Adrenal gland (tissue), 12 donors: ENCODE results near the gene TOR4A. TPM values are rescaled to one million over a fixed set of nuclear protein-coding genes. Genes with fewer than 3 reads are reported as not detected.
A peak's percentile ranks its signal among the peaks of the same experiment; 100 is the strongest.

Source experiments
- DNase-seq, 7 donors: peaks; one replicate each; pipeline ENCODE4 v3.0.0-alpha.2; 2019 to 2020
- H3K27ac ChIP-seq, 5 donors: fragments of 200-600 bp; sonication (generic) in 4 of 5; 1 replicate in 3 of 5; 2 replicates in 2 of 5; pipeline versions ENCODE4 v1.5.1 to v1.8.0; 2016 to 2020; ENCODE audit warnings: mild to moderate bottlenecking in 1 of 5
- H3K27me3 ChIP-seq: fragments of 200-600 bp; 2 replicates; pipeline ENCODE4 v1.8.0; 2021
- H3K36me3 ChIP-seq, 2 donors: fragments of 200-600 bp; replicated peaks in 1 of 2; 1 replicate in 1 of 2; 2 replicates in 1 of 2; pipeline versions ENCODE4 v1.5.1 to v1.8.0; 2018 to 2022
- H3K4me1 ChIP-seq, 2 donors: fragments of 200-600 bp; replicated peaks in 1 of 2; 1 replicate in 1 of 2; 2 replicates in 1 of 2; pipeline versions ENCODE4 v1.5.1 to v1.8.0; 2018 to 2021
- H3K4me3 ChIP-seq, 4 donors: fragments of 200-600 bp; sonication (generic) in 3 of 4; one replicate each; pipeline ENCODE4 v1.5.1; 2016 to 2018
- H3K9me3 ChIP-seq, 3 donors: fragments of 200-600 bp; sonication (generic) in 1 of 3; replicated peaks in 1 of 3; 1 replicate in 2 of 3; 2 replicates in 1 of 3; pipeline versions ENCODE4 v1.5.1 to v1.8.0; 2016 to 2021
- POLR2A ChIP-seq, 2 donors: fragments of 450-650 bp; IDR thresholded peaks; one replicate each; pipeline ENCODE4 v1.6.1; 2017; ENCODE audit warnings: antibody characterized with exemption in 2 of 2, mild to moderate bottlenecking in 2 of 2, moderate library complexity in 1 of 2
- WGBS, 4 donors: extraction: QIAGEN DNeasy Blood & Tissue Kit in 2 of 4; methylation state at CpG; one replicate each; pipeline versions ENCODE4 v1.1.5 to v1.1.7; 2013 to 2017; 5-methylcytosine and 5-hydroxymethylcytosine counted together
- intact Hi-C, 2 donors: fragments of 100-400 bp; cut with DNase I; formaldehyde crosslinking; loops; one replicate each; pipeline versions ENCODE4 v1.14.1 to v1.15.0; 2022 to 2023
- polyA plus RNA-seq, 3 donors: library from polyadenylated mRNA; stranded (reverse); fragments of 200-250 nt in 2 of 3; fragments of 350-450 nt in 1 of 3; fragmentation: Illumina TruSeq in 1 of 3; extraction: RNeasy Lipid Tissue Mini Kit (QIAGEN cat#74804) in 1 of 3; gene quantifications; one replicate each; pipeline ENCODE4 v1.2.3, GENCODE V29; 2013 to 2014
- total RNA-seq, 9 donors: library from RNA; depleted of rRNA in 4 of 9; stranded (reverse); fragments of >200 nt in 4 of 9; fragments of 120-200 nt in 1 of 9; fragmentation: NEBNext Ultra II Directional in 1 of 9; extraction: Animal tissue kit (Norgen Biotek cat#: 25700) in 1 of 9; gene quantifications; one replicate each; pipeline versions ENCODE4 v1.1.0 to v1.2.4, GENCODE V29; 2013 to 2023
- TF ChIP-seq, protein P1 (sequence below), 6 experiments: fragments of 450-650 bp in 4 of 6; fragments of 200-600 bp in 2 of 6; sonication (generic) in 1 of 6; IDR thresholded peaks; 1 replicate in 5 of 6; 2 replicates in 1 of 6; pipeline versions ENCODE4 v1.5.1 to v1.8.0; 2016 to 2021; ENCODE audit warnings: antibody characterized with exemption in 6 of 6, mild to moderate bottlenecking in 2 of 6, moderate library complexity in 1 of 6
- donor health status: healthy with polysubstance abuse.
- donor health status: Bipolar disorder and iron deficiency.
- donor health status: DM: yes; HTN: yes; CAD: no.
- donor health status: DM: no; HTN: no; CAD: no.
- donor health status: DM: no; HTN: no; CAD: no.
- donor health status: DM: yes; HTN: yes; CAD: no.

TOR4A gene
- total and polyA plus RNA-seq, 12 donors: 0.49 to 21.5 (median 7.4) TPM

DNA sequence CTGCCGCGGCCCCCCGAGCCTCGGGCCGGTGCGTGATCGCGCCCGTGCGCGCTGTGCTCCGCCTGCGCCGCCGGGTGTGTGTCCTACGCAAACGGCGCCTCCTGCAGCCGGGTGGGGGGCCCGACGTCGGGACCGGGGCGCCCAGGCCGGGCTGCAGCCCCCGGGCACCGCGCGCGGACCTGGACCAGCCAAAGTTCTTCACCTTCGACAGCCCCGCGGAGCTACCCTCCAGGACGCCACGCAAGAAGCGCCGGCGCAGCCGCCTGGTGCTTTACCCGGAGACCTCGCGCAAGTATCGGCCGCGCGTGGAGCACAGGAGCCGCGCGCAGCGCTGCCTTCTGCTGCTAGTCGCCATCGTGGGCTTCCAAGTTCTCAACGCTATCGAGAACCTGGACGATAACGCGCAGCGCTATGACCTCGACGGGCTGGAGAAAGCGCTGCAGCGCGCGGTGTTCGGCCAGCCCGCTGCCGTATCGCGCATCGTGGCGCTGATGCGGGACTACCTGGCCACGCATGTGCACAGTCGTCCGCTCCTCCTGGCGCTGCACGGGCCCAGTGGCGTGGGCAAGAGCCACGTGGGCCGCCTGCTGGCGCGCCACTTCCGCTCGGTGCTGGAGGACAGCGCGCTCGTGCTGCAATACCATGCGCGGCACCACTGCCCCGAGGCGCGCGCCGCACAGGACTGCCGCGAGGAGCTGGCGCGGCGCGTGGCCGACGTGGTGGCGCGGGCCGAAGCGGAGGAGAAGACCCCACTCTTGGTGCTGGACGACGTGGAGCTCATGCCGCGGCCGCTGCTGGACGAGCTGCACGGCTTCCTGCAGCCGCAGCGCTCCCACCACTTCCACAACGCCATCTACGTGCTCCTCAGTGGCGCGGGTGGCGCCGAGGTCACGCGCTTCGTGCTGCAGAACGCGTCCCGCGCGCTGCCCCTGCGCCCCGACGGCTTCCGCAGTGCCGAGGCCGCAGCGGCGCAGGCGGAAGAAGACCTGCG lies 1.5 kb downstream of the TOR4A start:
- peaks cover 0 to 7% of the 10 kb centered on the region in 2 donors for H3K4me1 ChIP-seq
- no peaks in the 10 kb centered on the region for H3K36me3 ChIP-seq
- intact Hi-C loops: no loop called here
- peak overlapping the region in 1 of 4 donors; percentile 72 for H3K4me3 ChIP-seq
- H3K9me3 ChIP-seq: no peaks in the 10 kb centered on the region
- TF ChIP-seq POLR2A (IDR thresholded peaks at IDR 0.05): no peak
- TF ChIP-seq, protein P1, sequence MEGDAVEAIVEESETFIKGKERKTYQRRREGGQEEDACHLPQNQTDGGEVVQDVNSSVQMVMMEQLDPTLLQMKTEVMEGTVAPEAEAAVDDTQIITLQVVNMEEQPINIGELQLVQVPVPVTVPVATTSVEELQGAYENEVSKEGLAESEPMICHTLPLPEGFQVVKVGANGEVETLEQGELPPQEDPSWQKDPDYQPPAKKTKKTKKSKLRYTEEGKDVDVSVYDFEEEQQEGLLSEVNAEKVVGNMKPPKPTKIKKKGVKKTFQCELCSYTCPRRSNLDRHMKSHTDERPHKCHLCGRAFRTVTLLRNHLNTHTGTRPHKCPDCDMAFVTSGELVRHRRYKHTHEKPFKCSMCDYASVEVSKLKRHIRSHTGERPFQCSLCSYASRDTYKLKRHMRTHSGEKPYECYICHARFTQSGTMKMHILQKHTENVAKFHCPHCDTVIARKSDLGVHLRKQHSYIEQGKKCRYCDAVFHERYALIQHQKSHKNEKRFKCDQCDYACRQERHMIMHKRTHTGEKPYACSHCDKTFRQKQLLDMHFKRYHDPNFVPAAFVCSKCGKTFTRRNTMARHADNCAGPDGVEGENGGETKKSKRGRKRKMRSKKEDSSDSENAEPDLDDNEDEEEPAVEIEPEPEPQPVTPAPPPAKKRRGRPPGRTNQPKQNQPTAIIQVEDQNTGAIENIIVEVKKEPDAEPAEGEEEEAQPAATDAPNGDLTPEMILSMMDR (IDR thresholded peaks at IDR 0.05): no peak
- H3K27ac ChIP-seq: no peak overlapping the region
- H3K27me3 ChIP-seq: peaks cover 9% of the 10 kb centered on the region
- DNase-seq: no peak
- 67 to 96% (median 74%) methylated on average over 73 to 139 of the region's 139 CpGs for WGBS, 4 donors

DNA sequence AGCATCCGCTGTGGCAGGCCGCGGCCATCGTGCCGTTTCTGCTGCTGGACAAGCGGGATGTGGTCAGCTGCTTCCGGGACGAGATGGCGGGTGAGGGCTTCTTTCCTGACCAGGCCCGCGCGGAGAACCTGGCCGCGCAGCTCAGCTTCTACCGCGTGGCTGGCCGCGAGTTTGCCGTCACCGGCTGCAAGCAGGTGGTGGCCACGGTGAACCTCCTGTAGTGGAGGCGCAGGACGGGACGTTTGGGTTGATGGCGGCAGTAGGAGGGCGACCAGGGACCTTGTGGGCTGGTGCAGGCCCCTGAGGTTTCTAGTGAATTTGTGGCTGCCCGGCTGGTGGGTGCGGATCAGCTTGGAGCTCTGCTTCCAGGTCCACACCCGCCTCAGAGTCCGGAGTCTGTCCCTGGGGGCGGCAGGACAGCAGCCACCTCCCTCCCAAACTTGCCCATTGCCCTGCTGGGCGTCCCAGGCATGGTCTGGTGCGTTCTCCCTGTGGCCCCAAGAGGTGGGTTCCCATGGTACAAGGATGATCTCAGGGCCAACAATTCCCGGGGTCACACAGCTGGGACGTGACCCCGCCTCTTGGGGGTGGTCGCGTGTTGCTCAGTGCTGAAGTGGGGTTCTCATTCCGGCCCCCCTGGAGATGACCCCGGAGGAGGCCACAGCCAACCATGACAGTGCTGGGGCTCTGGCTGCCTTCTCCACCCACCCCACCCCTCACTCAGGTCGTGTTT lies 2.4 kb downstream of the TOR4A start:
- intact Hi-C loops: no loop called here
- peak in 1 of 7 donors; percentile 17 for DNase-seq
- no peaks in the 10 kb centered on the region for H3K36me3 ChIP-seq
- H3K4me1 ChIP-seq: peaks cover 0 to 7% of the 10 kb centered on the region in 2 donors
- no peak overlapping the region for H3K4me3 ChIP-seq
- 81 to 94% (median 85%) methylated on average over 26 to 41 of the region's 41 CpGs for WGBS, 4 donors
- no peak for TF ChIP-seq POLR2A (IDR thresholded peaks at IDR 0.05)
- TF ChIP-seq, protein P1 (IDR thresholded peaks at IDR 0.05): no peak
- H3K27ac ChIP-seq: no peak overlapping the region
- peaks cover 9% of the 10 kb centered on the region for H3K27me3 ChIP-seq
- H3K9me3 ChIP-seq: no peaks in the 10 kb centered on the region

- 32 to 52% (median 37%) methylated on average over 34 to 85 of the region's 85 CpGs for WGBS, 4 donors
- H3K4me1 ChIP-seq: peaks cover 0 to 7% of the 10 kb centered on the region in 2 donors
- no peaks in the 10 kb centered on the region for H3K36me3 ChIP-seq
- H3K27ac ChIP-seq: no peak overlapping the region
- TF ChIP-seq, protein P1 (IDR thresholded peaks at IDR 0.05): peak in 2 of 6 experiments; percentile 9 to 15
- TF ChIP-seq POLR2A (IDR thresholded peaks at IDR 0.05): no peak
- H3K4me3 ChIP-seq: no peak overlapping the region
- peaks cover 9% of the 10 kb centered on the region for H3K27me3 ChIP-seq
- peak in 1 of 7 donors; percentile 16 for DNase-seq
- no peaks in the 10 kb centered on the region for H3K9me3 ChIP-seq
- intact Hi-C loops: no loop called here
These were observed 3.2 kb downstream of the TOR4A start for GRCh38 chr9:137280474-137281344.
